Effector CD4-positive, alpha-beta T cell (primary cell): ENCODE measurements around the gene CD63.

Source experiments
- DNase-seq: peaks from one replicate; pipeline ENCODE4 v3.0.0-alpha.2; 2020

The CD63 gene

DNA sequence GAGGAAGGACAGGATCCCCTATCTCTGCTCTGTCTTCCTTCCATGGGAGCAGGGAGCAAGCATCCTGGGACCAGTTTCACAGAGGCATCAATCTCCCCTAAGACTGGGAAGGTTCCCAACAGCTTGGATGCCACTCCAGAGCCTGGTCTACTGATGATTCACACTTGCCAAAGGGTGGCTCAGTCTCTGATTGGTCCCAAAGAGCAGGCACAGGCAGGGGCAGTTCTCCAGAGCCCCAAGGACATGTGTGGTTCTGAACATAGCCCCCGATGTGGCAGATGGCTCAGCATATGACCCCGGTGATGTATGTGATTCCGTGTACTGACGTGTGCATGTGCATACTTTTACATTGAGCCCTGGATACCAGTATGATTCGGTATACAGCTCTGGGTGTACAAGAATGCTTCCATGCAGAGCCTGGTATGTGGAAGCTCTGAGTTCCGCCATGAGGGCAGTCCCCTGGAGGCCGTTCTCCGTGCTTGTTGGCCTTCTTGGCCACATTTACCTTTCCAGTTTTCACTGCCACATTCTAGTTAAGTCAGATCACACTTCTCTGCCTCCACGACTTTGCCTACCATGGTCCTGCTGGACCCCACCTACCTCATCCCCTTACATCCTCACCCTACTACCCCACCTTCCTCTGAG is 42.3 kb downstream of the CD63 start:
- DNase-seq = no peak

DNA sequence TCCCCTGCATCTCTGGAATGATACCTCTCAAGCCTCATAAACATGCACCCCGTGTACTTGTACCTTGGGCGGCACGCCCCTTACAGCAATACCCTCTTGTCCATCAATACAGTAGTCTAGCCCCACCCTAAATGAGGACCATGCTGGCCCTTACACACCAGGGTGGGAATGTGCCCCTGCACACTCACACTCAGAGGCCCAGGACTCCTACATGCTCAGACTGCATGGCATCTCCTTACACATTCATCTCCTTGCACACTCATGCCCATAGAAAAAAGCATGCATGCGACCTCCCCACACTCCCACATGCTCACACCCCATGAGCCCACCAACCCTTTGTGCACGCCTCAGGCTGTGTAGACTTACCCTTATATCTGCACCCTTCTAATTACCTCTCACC is 43.1 kb downstream of the CD63 start:
- no peak for DNase-seq

DNA sequence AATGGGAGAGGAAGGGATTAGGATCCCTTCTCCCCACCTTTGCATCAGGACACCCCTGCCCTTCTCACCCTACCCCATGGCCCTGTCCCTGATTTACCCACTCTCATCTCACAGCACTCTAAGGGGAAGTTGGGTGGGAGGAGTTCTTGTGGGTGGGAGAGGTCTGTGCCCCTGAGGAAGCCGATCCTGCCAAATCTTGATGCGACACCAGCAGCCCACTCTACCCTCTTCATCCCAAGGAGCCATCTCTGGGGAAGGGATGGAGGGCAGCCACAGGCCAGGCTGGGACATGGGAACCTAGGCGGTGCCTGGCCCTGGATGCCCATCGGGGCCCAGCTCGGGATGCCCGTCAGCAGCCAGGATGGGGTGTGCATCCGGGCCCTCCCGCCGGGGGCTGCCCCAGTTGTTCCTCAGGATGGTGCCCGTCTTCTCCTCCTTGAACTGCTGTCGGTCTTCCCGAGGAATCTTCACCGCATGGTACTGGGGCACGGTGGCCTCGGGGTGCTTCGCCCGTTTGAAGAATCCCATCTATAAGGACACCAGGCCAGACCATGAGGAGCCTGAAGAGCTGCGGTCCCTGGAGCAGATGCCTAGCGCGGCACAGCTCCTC is 43.9 kb downstream of the CD63 start:
- no peak for DNase-seq

DNA sequence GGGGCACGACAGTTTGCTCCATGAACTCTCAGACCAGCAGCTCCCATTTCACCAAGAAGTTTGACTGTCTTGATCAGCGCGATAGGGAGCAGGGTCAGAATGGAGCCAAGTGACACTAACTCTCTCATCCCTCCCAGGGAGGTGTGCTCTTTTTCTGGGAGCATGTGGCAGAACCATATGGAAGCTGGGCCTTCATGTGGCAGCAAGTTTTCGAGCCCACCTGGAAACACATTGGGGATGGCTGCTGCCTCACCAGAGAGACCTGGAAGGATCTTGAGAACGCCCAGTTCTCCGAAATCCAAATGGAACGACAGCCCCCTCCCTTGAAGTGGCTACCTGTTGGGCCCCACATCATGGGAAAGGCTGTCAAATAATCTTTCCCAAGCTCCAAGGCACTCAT is 45.1 kb downstream of the CD63 start:
- DNase-seq = no peak

GRCh38 chr12:55682087-55682796 is 46.6 kb downstream of the CD63 start:
- DNase-seq = no peak

DNA sequence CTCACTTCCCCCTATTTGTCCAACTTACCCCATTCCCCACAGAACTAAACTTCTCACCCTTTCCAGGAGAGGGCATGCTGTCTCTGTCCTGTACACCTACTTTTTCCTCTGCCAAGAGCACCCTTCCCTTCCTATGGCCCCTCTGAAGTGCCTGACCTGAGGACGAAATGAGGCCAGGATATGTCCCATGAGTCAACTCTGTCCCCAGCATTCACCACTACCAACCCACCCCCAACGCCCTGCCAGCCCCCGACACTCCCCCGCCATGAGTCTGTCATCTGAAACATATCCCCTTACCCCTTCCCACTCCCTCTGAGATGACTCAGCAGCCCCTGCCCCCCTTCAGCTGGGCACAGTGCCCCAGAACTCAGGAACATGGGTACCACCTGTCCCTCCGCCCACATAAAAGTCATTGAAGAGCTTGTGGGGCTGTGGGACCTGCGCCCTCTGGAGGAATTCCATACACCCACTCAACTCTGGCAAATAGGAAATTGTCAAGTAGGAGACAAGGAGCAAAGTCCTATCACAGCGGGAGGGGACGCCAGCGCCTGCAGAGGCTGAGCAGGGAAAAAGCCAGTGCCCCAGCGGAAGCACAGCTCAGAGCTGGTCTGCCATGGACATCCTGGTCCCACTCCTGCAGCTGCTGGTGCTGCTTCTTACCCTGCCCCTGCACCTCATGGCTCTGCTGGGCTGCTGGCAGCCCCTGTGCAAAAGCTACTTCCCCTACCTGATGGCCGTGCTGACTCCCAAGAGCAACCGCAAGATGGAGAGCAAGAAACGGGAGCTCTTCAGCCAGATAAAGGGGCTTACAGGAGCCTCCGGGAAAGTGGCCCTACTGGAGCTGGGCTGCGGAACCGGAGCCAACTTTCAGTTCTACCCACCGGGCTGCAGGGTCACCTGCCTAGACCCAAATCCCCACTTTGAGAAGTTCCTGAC is 47.4 kb downstream of the CD63 start:
- DNase-seq = no peak

- no peak for DNase-seq
Measured at GRCh38 chr12:55679691-55680090, 49.1 kb downstream of the CD63 start.

- DNase-seq = no peak
Measured at GRCh38 chr12:55676707-55677106, 52.1 kb downstream of the CD63 start.

DNA sequence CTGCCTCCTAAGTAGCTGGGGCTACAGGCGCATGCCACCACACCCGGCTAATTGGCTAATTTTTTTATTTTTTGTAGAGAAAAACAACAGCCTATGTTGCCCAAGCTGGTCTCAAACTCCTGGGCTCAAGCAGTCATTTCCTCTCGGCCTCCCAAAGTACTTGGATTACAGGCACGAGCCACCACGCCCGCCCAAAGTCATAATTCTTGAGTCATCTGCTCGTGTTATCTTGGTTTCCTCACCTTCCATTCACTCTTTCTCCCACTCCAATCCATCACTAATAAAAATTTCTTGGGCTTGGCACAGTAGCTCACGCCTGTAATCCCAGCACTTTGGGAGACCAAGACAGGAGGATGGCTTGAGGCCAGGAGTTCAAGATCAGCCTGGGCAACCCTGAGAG is 53.1 kb downstream of the CD63 start:
- no peak for DNase-seq
